Common myeloid progenitor, CD34-positive (primary cell): ENCODE results near the gene LYPD6B.

Source experiments
- CTCF ChIA-PET: fragments of 350-600 bp; sonication (Branson Sonifier 250); formaldehyde crosslinking; loops from one replicate; lab custom pipeline; 2021; ENCODE audit warnings: antibody characterized with exemption; lab: Charles Lee
- POLR2A ChIA-PET: fragments of 350-600 bp; sonication (Branson Sonifier 250); formaldehyde crosslinking; loops from one replicate; lab custom pipeline; 2021; ENCODE audit warnings: antibody characterized with exemption; lab: Charles Lee
- DNase-seq, 3 donors: peaks; one replicate each; pipeline versions ENCODE4 v3.0.0 to v3.0.0-alpha.2; 2013
- H3K27ac ChIP-seq, 2 experiments: 1 replicate in 1 of 2; 2 replicates in 1 of 2; pipeline ENCODE4 v1.7.0; 2013; ENCODE audit warnings: inconsistent platforms in 2 of 2, low read length in 2 of 2, mild to moderate bottlenecking in 2 of 2, low read depth in 1 of 2, moderate library complexity in 1 of 2; ENCODE audit not compliant: severe bottlenecking in 2 of 2, insufficient read depth in 1 of 2, poor library complexity in 1 of 2
- H3K27me3 ChIP-seq, 5 experiments: replicated peaks in 2 of 5; 1 replicate in 3 of 5; 2 replicates in 2 of 5; pipeline versions ENCODE4 v1.6.1 to v1.7.0; 2013; ENCODE audit warnings: low read length in 4 of 5, mild to moderate bottlenecking in 2 of 5, moderate library complexity in 2 of 5, inconsistent platforms in 1 of 5; ENCODE audit not compliant: insufficient read depth in 5 of 5, control insufficient read depth in 4 of 5
- H3K36me3 ChIP-seq, 4 experiments: 1 replicate in 2 of 4; 2 replicates in 2 of 4; pipeline versions ENCODE4 v1.6.1 to v1.7.0; 2013; ENCODE audit warnings: low read length in 3 of 4, control low read depth in 1 of 4, mild to moderate bottlenecking in 1 of 4; ENCODE audit not compliant: control insufficient read depth in 4 of 4, insufficient read depth in 4 of 4
- H3K4me1 ChIP-seq, 4 experiments: 1 replicate in 3 of 4; 2 replicates in 1 of 4; pipeline versions ENCODE4 v1.6.1 to v1.7.1; 2013; ENCODE audit warnings: low read length in 3 of 4, mild to moderate bottlenecking in 3 of 4, control low read depth in 1 of 4, inconsistent platforms in 1 of 4, moderate library complexity in 1 of 4; ENCODE audit not compliant: control insufficient read depth in 4 of 4, insufficient read depth in 4 of 4; ENCODE audit errors: control extremely low read depth in 1 of 4
- H3K4me3 ChIP-seq, 7 experiments: 1 replicate in 4 of 7; 2 replicates in 3 of 7; pipeline versions ENCODE4 v1.5.1 to v1.7.0; 2013; ENCODE audit warnings: mild to moderate bottlenecking in 7 of 7, low read length in 6 of 7, moderate library complexity in 6 of 7, inconsistent platforms in 2 of 7, low read depth in 2 of 7, control low read depth in 1 of 7; ENCODE audit not compliant: insufficient read depth in 4 of 7, control insufficient read depth in 1 of 7; ENCODE audit errors: extremely low read depth in 1 of 7
- H3K9me3 ChIP-seq, 5 experiments: 1 replicate in 4 of 5; 2 replicates in 1 of 5; pipeline versions ENCODE4 v1.6.1 to v1.7.1; 2013; ENCODE audit warnings: low read length in 4 of 5, mild to moderate bottlenecking in 2 of 5, inconsistent platforms in 1 of 5, low read depth in 1 of 5, moderate library complexity in 1 of 5; ENCODE audit not compliant: control insufficient read depth in 4 of 5, insufficient read depth in 2 of 5; ENCODE audit errors: control extremely low read depth in 1 of 5
- WGBS: methylation state at CpG from one replicate; pipeline ENCODE4 v1.1.5; 2013; ENCODE audit not compliant: insufficient coverage; 5-methylcytosine and 5-hydroxymethylcytosine counted together

Gene LYPD6B

DNA sequence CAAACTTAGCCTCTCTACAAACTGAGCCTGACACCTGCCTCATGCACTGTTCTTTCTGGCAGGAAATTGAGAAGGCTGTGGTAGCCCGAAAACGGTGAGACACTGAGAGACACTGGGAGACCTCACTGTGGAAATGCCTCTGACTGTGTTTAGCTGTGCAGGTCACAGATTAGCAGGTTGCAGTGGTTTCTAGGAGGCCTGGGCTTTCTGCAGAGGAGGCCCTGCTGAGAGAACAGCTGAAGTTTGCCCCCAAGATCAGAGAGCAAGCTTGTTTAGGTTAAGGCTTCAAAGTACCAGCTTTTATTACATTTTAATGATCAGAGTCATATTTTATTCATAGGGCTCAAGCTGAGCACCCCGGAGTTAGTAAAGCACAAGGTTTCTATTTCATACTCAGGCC, 223.2 kb downstream of the LYPD6B start:
- Histone ChIP-seq H3K4me1 (no peaks in the 10 kb centered on the region), H3K27ac (no peak overlapping the region), H3K27me3 (no peaks in the 10 kb centered on the region), H3K9me3 (peaks cover 0 to 2% (median 0%) of the 10 kb centered on the region in 5 experiments), H3K36me3 (no peaks in the 10 kb centered on the region), H3K4me3 (no peak overlapping the region)
- POLR2A ChIA-PET: no interaction called here
- no peak for DNase-seq
- 50% methylated on average over 2 of the region's 3 CpGs for WGBS
- CTCF ChIA-PET: no interaction called here
